Measurements from ENCODE around the gene SFXN2. TPM values are rescaled to one million over a fixed set of nuclear protein-coding genes. Genes with fewer than 3 reads are reported as not detected.
A peak's percentile ranks its signal among the peaks of the same experiment; 100 is the strongest.

Gene SFXN2
- polyA plus RNA-seq, 1 of the 3 experiments (the other 2 are of a cell fraction): 10.2 TPM

DNA sequence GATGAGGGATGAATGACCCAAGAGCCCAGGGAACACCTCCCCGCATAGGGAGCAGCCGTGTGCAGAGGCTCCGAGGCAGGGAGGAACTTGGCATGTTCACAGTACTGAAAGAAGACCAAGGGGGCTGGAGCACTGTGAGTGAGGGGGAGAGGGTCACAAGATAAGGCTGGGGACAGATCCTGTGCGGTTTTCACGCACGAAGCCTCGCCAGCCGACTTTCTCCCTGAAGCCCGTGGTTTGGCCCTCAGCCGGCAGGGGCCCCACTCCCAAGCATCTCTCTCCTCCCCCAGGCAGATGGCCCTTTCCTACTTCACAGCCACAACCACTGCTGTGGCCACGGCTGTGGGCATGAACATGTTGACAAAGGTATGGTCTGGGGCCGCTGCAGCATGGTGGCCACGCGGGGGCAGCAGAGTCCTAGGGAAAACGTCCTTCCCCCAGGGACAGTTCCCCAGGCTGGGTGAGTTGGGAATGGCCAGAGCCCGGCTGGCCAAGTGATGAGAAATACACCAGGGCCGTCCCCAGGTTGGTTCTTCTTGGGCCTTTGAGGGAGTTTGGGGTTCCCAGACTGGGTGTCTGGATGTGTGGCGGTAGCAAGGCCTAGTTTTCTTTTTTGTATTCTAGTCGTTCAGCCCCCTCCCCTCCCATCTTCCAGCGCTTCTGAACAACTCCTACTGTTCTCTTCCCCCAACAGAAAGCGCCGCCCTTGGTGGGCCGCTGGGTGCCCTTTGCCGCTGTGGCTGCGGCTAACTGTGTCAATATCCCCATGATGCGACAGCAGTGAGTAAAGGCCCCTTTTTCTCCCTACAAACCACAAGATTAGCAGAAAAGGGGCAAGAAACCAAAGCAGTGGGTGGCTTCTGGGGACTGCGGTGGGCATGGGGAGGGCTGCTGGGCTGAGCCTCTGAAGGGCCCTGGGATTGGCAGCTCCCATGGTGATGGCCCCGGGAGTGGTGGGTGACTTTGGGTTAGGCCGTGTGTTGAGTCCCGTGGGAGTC, 14.9 kb downstream of the SFXN2 start:
- H3K27ac ChIP-seq (ENCODE audit: low read depth in 2 of 2, low read length in 1 of 2): no peak overlapping the region
- H3K36me3 ChIP-seq (replicated peaks in 1 of 2; ENCODE audit: control insufficient read depth in 1 of 2, insufficient read depth in 2 of 2, low read length in 1 of 2): peaks cover 3 to 5% of the 10 kb centered on the region in 2 experiments
- no peaks in the 10 kb centered on the region for H3K9me3 ChIP-seq
- H3K4me3 ChIP-seq (ENCODE audit: low read depth in 2 of 2, low read length in 1 of 2): peak overlapping the region in 1 of 2 experiments; percentile 25; a peak in 1 of 4 replicates
- peaks cover 3% of the 10 kb centered on the region for H3F3A ChIP-seq (replicated peaks; ENCODE audit: insufficient read depth)
- peaks cover 9% of the 10 kb centered on the region; the same call in 1 of the 2 replicates for H3K79me2 ChIP-seq (ENCODE audit: insufficient read depth)
- H4K20me1 ChIP-seq (ENCODE audit: insufficient read depth): no peaks in the 10 kb centered on the region
- no peaks in the 10 kb centered on the region for H3K27me3 ChIP-seq (ENCODE audit: insufficient read depth)
- WGBS (ENCODE audit: low lambda C conversion rate): 55% methylated on average over 24 of the region's 30 CpGs
- POLR2A ChIA-PET: no interaction called here
- DNase-seq: peak; percentile 87
- H3K4me1 ChIP-seq (ENCODE audit: control insufficient read depth in 1 of 2, insufficient read depth in 2 of 2, low read depth in 1 of 2, low read length in 1 of 2): peaks cover 0 to 3% of the 10 kb centered on the region in 2 experiments; a peak in 1 of 4 replicates
- CTCF ChIA-PET: interaction anchor here (0.9 to 1.4 kb wide), 3 partner anchors 77 to 106 kb away, joined by 3 to 4 read pairs (median 3); no protein-coding TSS in a partner anchor
- H3K4me2 ChIP-seq: no peak overlapping the region
- H3K9me2 ChIP-seq: no peaks in the 10 kb centered on the region
- H3K9ac ChIP-seq: no peak overlapping the region
- H2AFZ ChIP-seq (ENCODE audit: low read depth): no peak overlapping the region
- TF ChIP-seq RXRA (IDR thresholded peaks at IDR 0.05; ENCODE audit: borderline replicate concordance, low read depth) (no peak), TCF12 (IDR thresholded peaks at IDR 0.05) (no peak), JUND (IDR thresholded peaks at IDR 0.05) (no peak), SIN3A (IDR thresholded peaks at IDR 0.05; ENCODE audit: borderline replicate concordance, low read depth, low read length) (no peak), NFIC (IDR thresholded peaks at IDR 0.05; ENCODE audit: borderline replicate concordance) (no peak), FOXM1 (IDR thresholded peaks at IDR 0.05; ENCODE audit: low read depth) (no peak), MXI1 (IDR thresholded peaks at IDR 0.05; ENCODE audit: low read depth, low read length) (0 out of 2 replicates have a peak, but pooled peaks have one; percentile 13), RAD21 (IDR thresholded peaks at IDR 0.05; ENCODE audit: low read length) (peak; percentile 90), EP300 (IDR thresholded peaks at IDR 0.05; ENCODE audit: borderline replicate concordance in 1 of 2, low read depth in 1 of 2, low read length in 1 of 2) (no peak), RCOR1 (IDR thresholded peaks at IDR 0.05; ENCODE audit: low read length) (no peak), GATA2 (CRISPR knock-in tag; IDR thresholded peaks at IDR 0.05) (no peak), ELF1 (IDR thresholded peaks at IDR 0.05) (no peak), RFX5 (IDR thresholded peaks at IDR 0.05; ENCODE audit: low read length) (no peak), FOXJ3 (CRISPR knock-in tag; IDR thresholded peaks at IDR 0.05) (no peak), GABPA (IDR thresholded peaks at IDR 0.05; ENCODE audit: low read depth) (no peak), CHD2 (IDR thresholded peaks at IDR 0.05; ENCODE audit: low read length, partially characterized antibody) (peak; percentile 27), MEF2A (IDR thresholded peaks at IDR 0.05; ENCODE audit: borderline replicate concordance, low read depth) (no peak), TEAD4 (IDR thresholded peaks at IDR 0.05; ENCODE audit: borderline replicate concordance, insufficient read depth) (no peak)
- TF ChIP-seq, protein P1, sequence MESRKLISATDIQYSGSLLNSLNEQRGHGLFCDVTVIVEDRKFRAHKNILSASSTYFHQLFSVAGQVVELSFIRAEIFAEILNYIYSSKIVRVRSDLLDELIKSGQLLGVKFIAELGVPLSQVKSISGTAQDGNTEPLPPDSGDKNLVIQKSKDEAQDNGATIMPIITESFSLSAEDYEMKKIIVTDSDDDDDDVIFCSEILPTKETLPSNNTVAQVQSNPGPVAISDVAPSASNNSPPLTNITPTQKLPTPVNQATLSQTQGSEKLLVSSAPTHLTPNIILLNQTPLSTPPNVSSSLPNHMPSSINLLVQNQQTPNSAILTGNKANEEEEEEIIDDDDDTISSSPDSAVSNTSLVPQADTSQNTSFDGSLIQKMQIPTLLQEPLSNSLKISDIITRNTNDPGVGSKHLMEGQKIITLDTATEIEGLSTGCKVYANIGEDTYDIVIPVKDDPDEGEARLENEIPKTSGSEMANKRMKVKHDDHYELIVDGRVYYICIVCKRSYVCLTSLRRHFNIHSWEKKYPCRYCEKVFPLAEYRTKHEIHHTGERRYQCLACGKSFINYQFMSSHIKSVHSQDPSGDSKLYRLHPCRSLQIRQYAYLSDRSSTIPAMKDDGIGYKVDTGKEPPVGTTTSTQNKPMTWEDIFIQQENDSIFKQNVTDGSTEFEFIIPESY (IDR thresholded peaks at IDR 0.05; ENCODE audit: borderline replicate concordance, low read depth): no peak
- TF ChIP-seq, protein P2, sequence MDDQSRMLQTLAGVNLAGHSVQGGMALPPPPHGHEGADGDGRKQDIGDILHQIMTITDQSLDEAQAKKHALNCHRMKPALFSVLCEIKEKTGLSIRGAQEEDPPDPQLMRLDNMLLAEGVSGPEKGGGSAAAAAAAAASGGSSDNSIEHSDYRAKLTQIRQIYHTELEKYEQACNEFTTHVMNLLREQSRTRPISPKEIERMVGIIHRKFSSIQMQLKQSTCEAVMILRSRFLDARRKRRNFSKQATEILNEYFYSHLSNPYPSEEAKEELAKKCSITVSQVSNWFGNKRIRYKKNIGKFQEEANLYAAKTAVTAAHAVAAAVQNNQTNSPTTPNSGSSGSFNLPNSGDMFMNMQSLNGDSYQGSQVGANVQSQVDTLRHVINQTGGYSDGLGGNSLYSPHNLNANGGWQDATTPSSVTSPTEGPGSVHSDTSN (IDR thresholded peaks at IDR 0.05): no peak
- TF ChIP-seq, protein P3, sequence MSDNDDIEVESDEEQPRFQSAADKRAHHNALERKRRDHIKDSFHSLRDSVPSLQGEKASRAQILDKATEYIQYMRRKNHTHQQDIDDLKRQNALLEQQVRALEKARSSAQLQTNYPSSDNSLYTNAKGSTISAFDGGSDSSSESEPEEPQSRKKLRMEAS (IDR thresholded peaks at IDR 0.05; ENCODE audit: low read depth): no peak
- TF ChIP-seq, protein P4, sequence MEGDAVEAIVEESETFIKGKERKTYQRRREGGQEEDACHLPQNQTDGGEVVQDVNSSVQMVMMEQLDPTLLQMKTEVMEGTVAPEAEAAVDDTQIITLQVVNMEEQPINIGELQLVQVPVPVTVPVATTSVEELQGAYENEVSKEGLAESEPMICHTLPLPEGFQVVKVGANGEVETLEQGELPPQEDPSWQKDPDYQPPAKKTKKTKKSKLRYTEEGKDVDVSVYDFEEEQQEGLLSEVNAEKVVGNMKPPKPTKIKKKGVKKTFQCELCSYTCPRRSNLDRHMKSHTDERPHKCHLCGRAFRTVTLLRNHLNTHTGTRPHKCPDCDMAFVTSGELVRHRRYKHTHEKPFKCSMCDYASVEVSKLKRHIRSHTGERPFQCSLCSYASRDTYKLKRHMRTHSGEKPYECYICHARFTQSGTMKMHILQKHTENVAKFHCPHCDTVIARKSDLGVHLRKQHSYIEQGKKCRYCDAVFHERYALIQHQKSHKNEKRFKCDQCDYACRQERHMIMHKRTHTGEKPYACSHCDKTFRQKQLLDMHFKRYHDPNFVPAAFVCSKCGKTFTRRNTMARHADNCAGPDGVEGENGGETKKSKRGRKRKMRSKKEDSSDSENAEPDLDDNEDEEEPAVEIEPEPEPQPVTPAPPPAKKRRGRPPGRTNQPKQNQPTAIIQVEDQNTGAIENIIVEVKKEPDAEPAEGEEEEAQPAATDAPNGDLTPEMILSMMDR (IDR thresholded peaks at IDR 0.05): peak; percentile 89
- TF ChIP-seq, protein P5, sequence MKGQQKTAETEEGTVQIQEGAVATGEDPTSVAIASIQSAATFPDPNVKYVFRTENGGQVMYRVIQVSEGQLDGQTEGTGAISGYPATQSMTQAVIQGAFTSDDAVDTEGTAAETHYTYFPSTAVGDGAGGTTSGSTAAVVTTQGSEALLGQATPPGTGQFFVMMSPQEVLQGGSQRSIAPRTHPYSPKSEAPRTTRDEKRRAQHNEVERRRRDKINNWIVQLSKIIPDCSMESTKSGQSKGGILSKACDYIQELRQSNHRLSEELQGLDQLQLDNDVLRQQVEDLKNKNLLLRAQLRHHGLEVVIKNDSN (IDR thresholded peaks at IDR 0.05; ENCODE audit: borderline replicate concordance, low read depth): no peak
- TF ChIP-seq, protein P6, sequence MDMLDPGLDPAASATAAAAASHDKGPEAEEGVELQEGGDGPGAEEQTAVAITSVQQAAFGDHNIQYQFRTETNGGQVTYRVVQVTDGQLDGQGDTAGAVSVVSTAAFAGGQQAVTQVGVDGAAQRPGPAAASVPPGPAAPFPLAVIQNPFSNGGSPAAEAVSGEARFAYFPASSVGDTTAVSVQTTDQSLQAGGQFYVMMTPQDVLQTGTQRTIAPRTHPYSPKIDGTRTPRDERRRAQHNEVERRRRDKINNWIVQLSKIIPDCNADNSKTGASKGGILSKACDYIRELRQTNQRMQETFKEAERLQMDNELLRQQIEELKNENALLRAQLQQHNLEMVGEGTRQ (IDR thresholded peaks at IDR 0.05; ENCODE audit: borderline replicate concordance, low read depth, low read length): no peak
